Measurements from ENCODE around the gene ESR1.
"Not testable (repeated sequence)": the region's sequence is repeated elsewhere in the genome, so short reads cannot be mapped to it uniquely, and the experiment has no call there.

DNA sequence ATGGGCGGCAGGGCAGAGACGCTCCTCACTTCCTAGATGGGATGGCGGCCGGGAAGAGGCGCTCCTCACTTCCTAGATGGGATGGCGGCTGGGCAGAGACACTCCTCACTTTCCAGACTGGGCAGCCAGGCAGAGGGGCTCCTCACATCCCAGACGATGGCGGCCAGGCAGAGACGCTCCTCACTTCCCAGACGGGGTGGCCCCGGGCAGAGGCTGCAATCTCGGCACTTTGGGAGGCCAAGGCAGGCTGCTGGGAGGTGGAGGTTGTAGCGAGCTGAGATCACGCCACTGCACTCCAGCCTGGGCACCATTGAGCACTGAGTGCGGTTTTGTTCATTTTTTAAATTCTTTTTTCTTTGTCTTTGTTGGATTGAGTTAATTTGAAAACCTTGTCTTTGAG is 92.3 kb downstream of the ESR1 start:
- TF ChIP-seq, protein P1, sequence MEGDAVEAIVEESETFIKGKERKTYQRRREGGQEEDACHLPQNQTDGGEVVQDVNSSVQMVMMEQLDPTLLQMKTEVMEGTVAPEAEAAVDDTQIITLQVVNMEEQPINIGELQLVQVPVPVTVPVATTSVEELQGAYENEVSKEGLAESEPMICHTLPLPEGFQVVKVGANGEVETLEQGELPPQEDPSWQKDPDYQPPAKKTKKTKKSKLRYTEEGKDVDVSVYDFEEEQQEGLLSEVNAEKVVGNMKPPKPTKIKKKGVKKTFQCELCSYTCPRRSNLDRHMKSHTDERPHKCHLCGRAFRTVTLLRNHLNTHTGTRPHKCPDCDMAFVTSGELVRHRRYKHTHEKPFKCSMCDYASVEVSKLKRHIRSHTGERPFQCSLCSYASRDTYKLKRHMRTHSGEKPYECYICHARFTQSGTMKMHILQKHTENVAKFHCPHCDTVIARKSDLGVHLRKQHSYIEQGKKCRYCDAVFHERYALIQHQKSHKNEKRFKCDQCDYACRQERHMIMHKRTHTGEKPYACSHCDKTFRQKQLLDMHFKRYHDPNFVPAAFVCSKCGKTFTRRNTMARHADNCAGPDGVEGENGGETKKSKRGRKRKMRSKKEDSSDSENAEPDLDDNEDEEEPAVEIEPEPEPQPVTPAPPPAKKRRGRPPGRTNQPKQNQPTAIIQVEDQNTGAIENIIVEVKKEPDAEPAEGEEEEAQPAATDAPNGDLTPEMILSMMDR (IDR thresholded peaks at IDR 0.05), result not testable (repeated sequence)
- not testable (repeated sequence) for TF ChIP-seq POLR2A (IDR thresholded peaks at IDR 0.05)

All from right lobe of liver (tissue), 4 donors.